ENCODE results near the gene TRPV4. TPM values are rescaled to one million over a fixed set of nuclear protein-coding genes. Genes with fewer than 3 reads are reported as not detected.

Gene TRPV4
- total and polyA plus RNA-seq, 10 of the 15 experiments (the other 5 are each of a cell fraction or from before 2014, with no cell fraction given): not detected

DNA sequence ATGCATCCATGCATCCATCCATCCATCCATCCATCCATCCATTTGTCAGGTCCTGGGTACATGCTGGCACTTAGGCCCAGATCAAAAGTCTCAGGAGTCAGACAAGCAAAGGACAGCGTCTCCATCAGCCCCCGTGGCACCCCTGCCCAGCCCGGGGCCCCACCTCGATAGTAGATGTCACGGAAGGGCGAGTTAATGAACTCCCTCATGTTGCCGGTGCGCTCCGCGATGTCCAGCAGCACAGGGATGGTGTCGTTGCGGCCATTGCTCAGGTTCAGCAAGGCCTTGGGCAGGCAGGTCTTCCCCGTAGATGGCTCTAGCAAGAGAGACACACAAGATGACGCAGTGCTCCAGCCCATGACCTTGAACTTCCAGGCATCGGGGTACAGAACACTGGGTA lies 30.4 kb downstream of the TRPV4 start (continued):
- TF ChIP-seq MXI1 (IDR thresholded peaks at IDR 0.05; ENCODE audit: low read depth, low read length): no peak
- no peak for TF ChIP-seq HDAC2 (IDR thresholded peaks at IDR 0.05)
- TF ChIP-seq POLR2AphosphoS5 (IDR thresholded peaks at IDR 0.05; ENCODE audit: low read length): no peak
- no peak for TF ChIP-seq LARP7 (IDR thresholded peaks at IDR 0.05)

DNA sequence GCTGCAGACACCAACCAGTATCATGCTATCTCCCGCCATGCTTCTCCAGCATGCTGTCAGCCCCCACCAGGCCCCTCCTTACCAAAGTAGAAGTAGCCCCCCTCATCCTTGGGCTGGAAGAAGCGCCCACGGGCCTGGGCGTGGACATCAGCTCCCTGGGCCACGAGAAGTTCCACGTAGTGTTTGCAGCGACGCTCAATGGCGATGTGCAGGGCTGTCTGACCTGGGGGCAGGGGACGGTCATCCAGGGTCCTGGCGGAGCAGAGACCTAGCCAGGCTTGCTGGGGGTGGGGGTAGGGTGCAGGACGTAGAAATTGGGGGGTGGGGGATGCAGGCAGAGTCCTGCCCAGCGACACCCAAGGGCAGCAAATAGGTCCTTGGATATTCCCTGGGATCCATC lies 32.7 kb downstream of the TRPV4 start:
- Histone ChIP-seq H4K20me1 (ENCODE audit: control insufficient read depth, insufficient read depth) (no peaks in the 10 kb centered on the region; the same call in 1 of the 2 replicates), H3K36me3 (ENCODE audit: control insufficient read depth in 2 of 2, insufficient read depth in 2 of 2, low read length in 1 of 2) (no peaks in the 10 kb centered on the region), H3K79me2 (ENCODE audit: control insufficient read depth, insufficient read depth, low read length) (no peaks in the 10 kb centered on the region), H3K27me3 (replicated peaks in 1 of 2; ENCODE audit: control insufficient read depth in 2 of 2, insufficient read depth in 2 of 2, low read length in 1 of 2) (no peaks in the 10 kb centered on the region), H3K9ac (ENCODE audit: control insufficient read depth, insufficient read depth, low read length) (no peak overlapping the region), H3K9me3 (replicated peaks; ENCODE audit: control insufficient read depth, insufficient read depth, low read length) (no peaks in the 10 kb centered on the region), H3K4me1 (ENCODE audit: control insufficient read depth, insufficient read depth, low read length) (no peaks in the 10 kb centered on the region), H2AFZ (ENCODE audit: control insufficient read depth, low read depth, low read length) (no peak overlapping the region), H3K4me2 (ENCODE audit: control insufficient read depth, insufficient read depth) (no peak overlapping the region), H3K27ac (ENCODE audit: control insufficient read depth, insufficient read depth) (no peak overlapping the region), H3K4me3 (no peak overlapping the region)
- intact Hi-C loops (cut with micrococcal nuclease; ENCODE audit: unreplicated experiment): no loop called here
- ChIA-PET SMC1A (ENCODE audit: uncharacterized antibody, unreplicated experiment) (no interaction called here), CTCF (interaction anchor here (0.6 kb wide), 1 partner anchor 71 kb away, joined by 3 read pairs; no protein-coding TSS in a partner anchor), RAD21 (ENCODE audit: unreplicated experiment) (no interaction called here), POLR2A (no interaction called here)
- ATAC-seq (no peak), FAIRE-seq (no peak), DNase-seq (ENCODE audit: low read depth, low spot score) (no peak)
- 40% methylated on average over 13 of the region's 13 CpGs for WGBS (ENCODE audit: insufficient coverage, insufficient replicate concordance, low lambda C conversion rate, missing lambda C conversion rate)
- in situ Hi-C loops (cut with MboI): loop anchor here (5.0 kb wide), 1 partner anchor 77 kb away; no protein-coding TSS in a partner anchor
- no TSS peak for BruUV-seq (replicated peaks)
- TF ChIP-seq SUZ12 (IDR thresholded peaks at IDR 0.05; ENCODE audit: unreplicated experiment) (no peak), NRF1 (conservative IDR thresholded peaks at IDR 0.05; ENCODE audit: low read depth, low read length) (no peak), HDGF (IDR thresholded peaks at IDR 0.05) (no peak), SMAD5 (IDR thresholded peaks at IDR 0.05; ENCODE audit: low read depth) (no peak), SIX5 (IDR thresholded peaks at IDR 0.05; ENCODE audit: low read depth, low read length, severe bottlenecking) (no peak), PML (IDR thresholded peaks at IDR 0.05; ENCODE audit: low read length) (no peak)
- TF ChIP-seq, protein P1, sequence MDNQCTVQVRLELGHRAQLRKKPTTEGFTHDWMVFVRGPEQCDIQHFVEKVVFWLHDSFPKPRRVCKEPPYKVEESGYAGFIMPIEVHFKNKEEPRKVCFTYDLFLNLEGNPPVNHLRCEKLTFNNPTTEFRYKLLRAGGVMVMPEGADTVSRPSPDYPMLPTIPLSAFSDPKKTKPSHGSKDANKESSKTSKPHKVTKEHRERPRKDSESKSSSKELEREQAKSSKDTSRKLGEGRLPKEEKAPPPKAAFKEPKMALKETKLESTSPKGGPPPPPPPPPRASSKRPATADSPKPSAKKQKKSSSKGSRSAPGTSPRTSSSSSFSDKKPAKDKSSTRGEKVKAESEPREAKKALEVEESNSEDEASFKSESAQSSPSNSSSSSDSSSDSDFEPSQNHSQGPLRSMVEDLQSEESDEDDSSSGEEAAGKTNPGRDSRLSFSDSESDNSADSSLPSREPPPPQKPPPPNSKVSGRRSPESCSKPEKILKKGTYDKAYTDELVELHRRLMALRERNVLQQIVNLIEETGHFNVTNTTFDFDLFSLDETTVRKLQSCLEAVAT (IDR thresholded peaks at IDR 0.05): no peak
- TF ChIP-seq, protein P2, sequence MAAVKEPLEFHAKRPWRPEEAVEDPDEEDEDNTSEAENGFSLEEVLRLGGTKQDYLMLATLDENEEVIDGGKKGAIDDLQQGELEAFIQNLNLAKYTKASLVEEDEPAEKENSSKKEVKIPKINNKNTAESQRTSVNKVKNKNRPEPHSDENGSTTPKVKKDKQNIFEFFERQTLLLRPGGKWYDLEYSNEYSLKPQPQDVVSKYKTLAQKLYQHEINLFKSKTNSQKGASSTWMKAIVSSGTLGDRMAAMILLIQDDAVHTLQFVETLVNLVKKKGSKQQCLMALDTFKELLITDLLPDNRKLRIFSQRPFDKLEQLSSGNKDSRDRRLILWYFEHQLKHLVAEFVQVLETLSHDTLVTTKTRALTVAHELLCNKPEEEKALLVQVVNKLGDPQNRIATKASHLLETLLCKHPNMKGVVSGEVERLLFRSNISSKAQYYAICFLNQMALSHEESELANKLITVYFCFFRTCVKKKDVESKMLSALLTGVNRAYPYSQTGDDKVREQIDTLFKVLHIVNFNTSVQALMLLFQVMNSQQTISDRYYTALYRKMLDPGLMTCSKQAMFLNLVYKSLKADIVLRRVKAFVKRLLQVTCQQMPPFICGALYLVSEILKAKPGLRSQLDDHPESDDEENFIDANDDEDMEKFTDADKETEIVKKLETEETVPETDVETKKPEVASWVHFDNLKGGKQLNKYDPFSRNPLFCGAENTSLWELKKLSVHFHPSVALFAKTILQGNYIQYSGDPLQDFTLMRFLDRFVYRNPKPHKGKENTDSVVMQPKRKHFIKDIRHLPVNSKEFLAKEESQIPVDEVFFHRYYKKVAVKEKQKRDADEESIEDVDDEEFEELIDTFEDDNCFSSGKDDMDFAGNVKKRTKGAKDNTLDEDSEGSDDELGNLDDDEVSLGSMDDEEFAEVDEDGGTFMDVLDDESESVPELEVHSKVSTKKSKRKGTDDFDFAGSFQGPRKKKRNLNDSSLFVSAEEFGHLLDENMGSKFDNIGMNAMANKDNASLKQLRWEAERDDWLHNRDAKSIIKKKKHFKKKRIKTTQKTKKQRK (IDR thresholded peaks at IDR 0.05; ENCODE audit: low read depth, low read length): no peak
- TF ChIP-seq, protein P3, sequence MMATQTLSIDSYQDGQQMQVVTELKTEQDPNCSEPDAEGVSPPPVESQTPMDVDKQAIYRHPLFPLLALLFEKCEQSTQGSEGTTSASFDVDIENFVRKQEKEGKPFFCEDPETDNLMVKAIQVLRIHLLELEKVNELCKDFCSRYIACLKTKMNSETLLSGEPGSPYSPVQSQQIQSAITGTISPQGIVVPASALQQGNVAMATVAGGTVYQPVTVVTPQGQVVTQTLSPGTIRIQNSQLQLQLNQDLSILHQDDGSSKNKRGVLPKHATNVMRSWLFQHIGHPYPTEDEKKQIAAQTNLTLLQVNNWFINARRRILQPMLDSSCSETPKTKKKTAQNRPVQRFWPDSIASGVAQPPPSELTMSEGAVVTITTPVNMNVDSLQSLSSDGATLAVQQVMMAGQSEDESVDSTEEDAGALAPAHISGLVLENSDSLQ (IDR thresholded peaks at IDR 0.05): no peak
- TF ChIP-seq, protein P4, sequence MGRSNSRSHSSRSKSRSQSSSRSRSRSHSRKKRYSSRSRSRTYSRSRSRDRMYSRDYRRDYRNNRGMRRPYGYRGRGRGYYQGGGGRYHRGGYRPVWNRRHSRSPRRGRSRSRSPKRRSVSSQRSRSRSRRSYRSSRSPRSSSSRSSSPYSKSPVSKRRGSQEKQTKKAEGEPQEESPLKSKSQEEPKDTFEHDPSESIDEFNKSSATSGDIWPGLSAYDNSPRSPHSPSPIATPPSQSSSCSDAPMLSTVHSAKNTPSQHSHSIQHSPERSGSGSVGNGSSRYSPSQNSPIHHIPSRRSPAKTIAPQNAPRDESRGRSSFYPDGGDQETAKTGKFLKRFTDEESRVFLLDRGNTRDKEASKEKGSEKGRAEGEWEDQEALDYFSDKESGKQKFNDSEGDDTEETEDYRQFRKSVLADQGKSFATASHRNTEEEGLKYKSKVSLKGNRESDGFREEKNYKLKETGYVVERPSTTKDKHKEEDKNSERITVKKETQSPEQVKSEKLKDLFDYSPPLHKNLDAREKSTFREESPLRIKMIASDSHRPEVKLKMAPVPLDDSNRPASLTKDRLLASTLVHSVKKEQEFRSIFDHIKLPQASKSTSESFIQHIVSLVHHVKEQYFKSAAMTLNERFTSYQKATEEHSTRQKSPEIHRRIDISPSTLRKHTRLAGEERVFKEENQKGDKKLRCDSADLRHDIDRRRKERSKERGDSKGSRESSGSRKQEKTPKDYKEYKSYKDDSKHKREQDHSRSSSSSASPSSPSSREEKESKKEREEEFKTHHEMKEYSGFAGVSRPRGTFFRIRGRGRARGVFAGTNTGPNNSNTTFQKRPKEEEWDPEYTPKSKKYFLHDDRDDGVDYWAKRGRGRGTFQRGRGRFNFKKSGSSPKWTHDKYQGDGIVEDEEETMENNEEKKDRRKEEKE (IDR thresholded peaks at IDR 0.05): no peak

Measured in GM12878 (cell line).